ENCODE measurements around the gene FKBP4. TPM values are rescaled to one million over a fixed set of nuclear protein-coding genes. Genes with fewer than 3 reads are reported as not detected.
"Not testable (repeated sequence)": the region's sequence is repeated elsewhere in the genome, so short reads cannot be mapped to it uniquely, and the experiment has no call there.

FKBP4 gene
- total and polyA plus RNA-seq, 9 donors: 25.1 to 55.8 (median 45.5) TPM

DNA sequence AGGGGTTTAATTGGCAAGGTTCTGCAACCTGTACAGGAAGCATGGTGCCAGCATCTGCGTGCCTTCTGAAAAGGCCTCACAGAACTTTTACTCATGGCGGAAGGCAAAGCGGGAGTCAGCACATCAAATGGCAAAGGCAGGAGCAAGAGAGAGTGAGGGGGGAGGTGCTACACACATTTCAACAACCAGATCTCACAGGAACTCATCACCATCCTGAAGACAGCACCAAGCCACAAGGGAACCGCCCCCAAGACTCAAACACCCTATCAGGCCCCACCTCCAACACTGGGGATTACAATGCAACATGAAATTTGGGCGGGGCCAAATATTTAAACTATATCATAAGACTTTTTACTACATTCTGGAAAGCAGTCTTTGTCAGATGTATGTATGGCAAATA is 38.0 kb upstream of the FKBP4 start:
- 80% methylated on average over 1 of the region's 5 CpGs for WGBS (ENCODE audit: insufficient coverage)
- Histone ChIP-seq H3K4me3 (ENCODE audit: low read length) (no peak overlapping the region), H3K9me3 (replicated peaks; ENCODE audit: control insufficient read depth, low read depth, low read length) (peaks cover 3% of the 10 kb centered on the region), H3K27ac (ENCODE audit: low read length) (no peak overlapping the region), H3K27me3 (ENCODE audit: control insufficient read depth, insufficient read depth, low read length) (peaks cover 4% of the 10 kb centered on the region), H3K36me3 (ENCODE audit: control insufficient read depth, insufficient read depth, low read length) (no peaks in the 10 kb centered on the region), H3K4me1 (ENCODE audit: control insufficient read depth, insufficient read depth, low read length) (no peaks in the 10 kb centered on the region)
- DNase-seq: no peak

DNA sequence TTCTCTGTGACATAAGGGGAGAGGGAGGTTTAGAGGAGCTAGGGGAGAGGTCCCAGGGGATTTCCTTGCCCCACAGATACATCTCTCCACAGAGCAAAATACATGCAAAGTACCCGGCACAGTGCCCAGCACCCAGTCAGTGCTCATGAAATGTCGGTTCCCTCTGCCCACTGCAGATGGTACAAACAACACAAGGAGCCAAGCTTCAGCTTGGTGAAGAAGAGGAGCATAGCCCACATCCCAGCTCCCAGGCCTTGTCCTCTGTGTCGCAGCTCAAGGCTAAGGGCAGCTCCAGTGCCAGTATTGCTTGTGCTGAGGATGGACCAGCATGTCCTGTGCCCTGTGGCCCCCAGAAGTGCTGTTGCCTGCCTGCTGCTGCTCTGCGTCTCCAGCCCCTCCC is 35.0 kb upstream of the FKBP4 start:
- Histone ChIP-seq H3K27me3 (ENCODE audit: control insufficient read depth, insufficient read depth, low read length) (no peaks in the 10 kb centered on the region), H3K27ac (ENCODE audit: low read length) (no peak overlapping the region), H3K4me1 (ENCODE audit: control insufficient read depth, insufficient read depth, low read length) (no peaks in the 10 kb centered on the region), H3K4me3 (ENCODE audit: low read length) (no peak overlapping the region), H3K9me3 (replicated peaks; ENCODE audit: control insufficient read depth, low read depth, low read length) (peaks cover 3% of the 10 kb centered on the region), H3K36me3 (ENCODE audit: control insufficient read depth, insufficient read depth, low read length) (no peaks in the 10 kb centered on the region)
- WGBS (ENCODE audit: insufficient coverage): 77% methylated on average over 4 of the region's 4 CpGs
- DNase-seq: no peak

DNA sequence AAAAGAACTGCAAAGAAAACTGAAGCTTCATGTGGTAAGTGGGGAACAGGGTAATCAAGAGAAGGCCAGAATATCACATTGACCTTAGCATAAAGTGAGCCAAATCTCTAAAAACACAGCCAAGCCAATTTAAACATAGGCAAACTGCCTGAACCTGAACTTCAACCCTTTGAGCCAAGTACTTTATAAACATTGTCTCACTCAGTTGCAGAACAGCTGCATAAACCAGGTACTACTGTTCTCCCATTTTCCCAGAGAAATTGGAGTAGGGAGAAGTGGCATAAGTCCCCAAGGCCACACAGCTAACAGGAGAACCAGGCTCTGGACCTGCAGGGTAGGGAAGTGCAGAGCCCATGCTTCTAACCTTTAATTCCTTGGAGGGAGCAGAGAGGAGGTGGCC is 30.4 kb upstream of the FKBP4 start:
- Histone ChIP-seq H3K4me3 (ENCODE audit: low read length) (no peak overlapping the region), H3K27me3 (ENCODE audit: control insufficient read depth, insufficient read depth, low read length) (no peaks in the 10 kb centered on the region), H3K4me1 (ENCODE audit: control insufficient read depth, insufficient read depth, low read length) (no peaks in the 10 kb centered on the region), H3K36me3 (ENCODE audit: control insufficient read depth, insufficient read depth, low read length) (no peaks in the 10 kb centered on the region), H3K27ac (ENCODE audit: low read length) (no peak overlapping the region), H3K9me3 (replicated peaks; ENCODE audit: control insufficient read depth, low read depth, low read length) (no peaks in the 10 kb centered on the region)
- no peak for DNase-seq

DNA sequence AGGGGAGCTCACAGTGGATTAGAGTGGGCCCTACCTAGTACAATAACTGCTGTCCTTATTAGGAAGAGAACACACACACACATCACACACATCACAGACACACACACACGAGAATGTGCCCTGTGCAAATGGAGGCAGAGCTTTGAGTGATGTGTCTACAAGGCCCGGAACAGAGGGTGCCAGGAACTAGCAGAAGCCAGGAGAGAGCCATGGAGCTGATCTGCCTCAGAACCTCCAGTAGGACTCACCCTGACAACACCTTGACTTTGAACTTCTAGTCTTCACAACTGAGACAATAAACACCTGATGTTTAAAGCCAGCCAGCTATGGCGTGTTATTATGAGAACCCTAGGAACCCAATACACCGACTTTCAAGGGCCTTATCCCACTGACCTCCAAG is 29.7 kb upstream of the FKBP4 start:
- H3K36me3 ChIP-seq (ENCODE audit: control insufficient read depth, insufficient read depth, low read length): no peaks in the 10 kb centered on the region
- no peaks in the 10 kb centered on the region for H3K9me3 ChIP-seq (replicated peaks; ENCODE audit: control insufficient read depth, low read depth, low read length)
- no peaks in the 10 kb centered on the region for H3K27me3 ChIP-seq (ENCODE audit: control insufficient read depth, insufficient read depth, low read length)
- H3K27ac ChIP-seq (ENCODE audit: low read length): no peak overlapping the region
- no peaks in the 10 kb centered on the region for H3K4me1 ChIP-seq (ENCODE audit: control insufficient read depth, insufficient read depth, low read length)
- no peak for DNase-seq
- H3K4me3 ChIP-seq (ENCODE audit: low read length): no peak overlapping the region
- 100% methylated on average over 1 of the region's 4 CpGs for WGBS (ENCODE audit: insufficient coverage)

DNA sequence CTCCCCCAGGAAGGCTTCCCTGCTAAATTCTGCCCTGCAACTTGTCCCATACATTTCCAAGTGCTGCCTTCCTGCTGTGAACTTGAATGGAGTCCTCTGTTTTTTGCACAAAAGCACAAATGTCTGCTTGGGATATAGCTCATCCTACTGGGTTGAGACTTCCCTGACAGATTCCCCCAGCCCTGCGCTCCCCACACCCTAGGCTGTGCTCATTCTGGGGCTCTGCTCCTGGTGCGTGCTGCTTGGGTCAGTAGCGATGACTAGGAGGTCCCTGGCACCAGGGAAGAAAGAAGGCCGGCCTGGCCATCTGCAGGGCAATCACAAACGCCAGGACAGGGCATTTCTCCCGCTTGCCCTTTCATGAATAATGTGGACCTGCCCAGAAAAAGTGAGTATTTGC is 29.2 kb upstream of the FKBP4 start:
- WGBS (ENCODE audit: insufficient coverage): 92% methylated on average over 6 of the region's 6 CpGs
- Histone ChIP-seq H3K9me3 (replicated peaks; ENCODE audit: control insufficient read depth, low read depth, low read length) (no peaks in the 10 kb centered on the region), H3K4me1 (ENCODE audit: control insufficient read depth, insufficient read depth, low read length) (no peaks in the 10 kb centered on the region), H3K36me3 (ENCODE audit: control insufficient read depth, insufficient read depth, low read length) (no peaks in the 10 kb centered on the region), H3K4me3 (ENCODE audit: low read length) (no peak overlapping the region), H3K27me3 (ENCODE audit: control insufficient read depth, insufficient read depth, low read length) (no peaks in the 10 kb centered on the region), H3K27ac (ENCODE audit: low read length) (no peak overlapping the region)
- DNase-seq: no peak

DNA sequence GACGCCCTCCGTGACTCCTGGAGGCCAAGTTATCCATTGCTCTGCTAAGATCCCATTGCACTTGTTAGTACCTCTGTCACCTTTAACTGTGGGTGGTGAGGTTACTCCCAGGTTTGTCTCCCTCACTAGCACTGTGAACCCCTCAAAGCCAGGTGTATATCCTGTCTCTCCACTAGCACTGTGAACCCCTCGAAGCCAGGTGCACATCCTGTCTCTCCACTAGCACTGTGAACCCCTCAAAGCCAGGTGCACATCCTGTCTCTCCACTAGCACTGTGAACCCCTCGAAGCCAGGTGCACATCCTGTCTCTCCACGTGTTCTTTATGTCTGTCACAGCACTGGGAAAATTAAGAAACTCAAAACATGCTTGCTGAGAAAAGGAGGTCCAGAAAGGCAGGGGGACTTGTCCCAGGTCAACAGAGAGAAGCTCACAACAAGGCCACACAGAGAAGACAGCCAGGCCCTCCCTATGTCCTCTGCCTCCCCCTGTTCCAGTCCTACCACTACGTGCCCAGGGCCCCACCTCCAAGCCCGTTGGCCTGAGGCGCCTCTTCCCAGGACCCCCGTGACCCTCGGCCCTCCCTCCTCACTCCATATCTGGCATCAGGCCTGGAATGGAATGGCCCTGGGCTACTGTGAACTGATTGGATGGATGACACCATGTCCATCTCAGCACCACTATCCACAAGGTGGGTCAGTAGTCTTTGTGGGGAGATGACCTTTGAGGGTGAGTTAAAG is 26.4 kb upstream of the FKBP4 start:
- no peak for DNase-seq
- Histone ChIP-seq H3K36me3 (ENCODE audit: control insufficient read depth, insufficient read depth, low read length) (no peaks in the 10 kb centered on the region), H3K9me3 (replicated peaks; ENCODE audit: control insufficient read depth, low read depth, low read length) (no peaks in the 10 kb centered on the region), H3K4me3 (ENCODE audit: low read length) (no peak overlapping the region), H3K27me3 (ENCODE audit: control insufficient read depth, insufficient read depth, low read length) (no peaks in the 10 kb centered on the region), H3K4me1 (ENCODE audit: control insufficient read depth, insufficient read depth, low read length) (no peaks in the 10 kb centered on the region), H3K27ac (ENCODE audit: low read length) (no peak overlapping the region)
- 74% methylated on average over 3 of the region's 10 CpGs for WGBS (ENCODE audit: insufficient coverage)

DNA sequence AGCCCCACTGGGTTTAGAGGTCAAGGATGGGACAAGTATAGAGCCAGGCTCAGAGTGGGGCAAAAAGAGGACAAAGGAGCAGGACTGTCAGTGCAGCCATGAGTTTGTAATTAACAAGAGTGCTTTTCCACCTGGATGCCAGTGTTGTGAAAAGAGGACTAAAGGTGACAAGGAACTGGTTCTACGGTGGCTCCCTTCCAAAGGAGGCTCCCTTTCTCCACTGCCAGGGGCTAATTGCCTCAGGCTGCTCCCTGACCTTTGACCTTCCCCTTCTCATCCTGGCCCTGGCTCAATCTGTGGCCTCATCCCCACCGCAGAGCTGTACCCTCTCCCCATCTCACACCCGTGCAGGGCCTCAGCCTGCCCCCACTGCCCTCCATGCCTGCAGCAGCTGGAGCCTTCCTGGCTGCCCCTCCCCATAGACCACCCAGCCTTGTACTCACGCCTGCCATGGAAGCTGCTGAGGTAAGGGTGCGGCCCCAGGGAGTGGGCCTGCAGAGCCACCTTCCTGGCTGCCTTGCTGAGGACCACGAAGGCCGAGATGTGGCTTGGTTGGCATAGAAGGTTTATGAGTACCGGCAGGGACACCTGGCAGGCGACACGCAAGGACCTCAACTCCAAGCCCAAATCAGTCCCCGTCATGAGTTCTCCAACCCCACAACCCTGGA is 24.8 kb upstream of the FKBP4 start:
- H3K9me3 ChIP-seq (replicated peaks; ENCODE audit: control insufficient read depth, low read depth, low read length): no peaks in the 10 kb centered on the region
- H3K4me1 ChIP-seq (ENCODE audit: control insufficient read depth, insufficient read depth, low read length): no peaks in the 10 kb centered on the region
- no peak overlapping the region for H3K4me3 ChIP-seq (ENCODE audit: low read length)
- H3K36me3 ChIP-seq (ENCODE audit: control insufficient read depth, insufficient read depth, low read length): no peaks in the 10 kb centered on the region
- H3K27ac ChIP-seq (ENCODE audit: low read length): no peak overlapping the region
- no peak for DNase-seq
- WGBS (ENCODE audit: insufficient coverage): 62% methylated on average over 8 of the region's 11 CpGs
- H3K27me3 ChIP-seq (ENCODE audit: control insufficient read depth, insufficient read depth, low read length): no peaks in the 10 kb centered on the region

DNA sequence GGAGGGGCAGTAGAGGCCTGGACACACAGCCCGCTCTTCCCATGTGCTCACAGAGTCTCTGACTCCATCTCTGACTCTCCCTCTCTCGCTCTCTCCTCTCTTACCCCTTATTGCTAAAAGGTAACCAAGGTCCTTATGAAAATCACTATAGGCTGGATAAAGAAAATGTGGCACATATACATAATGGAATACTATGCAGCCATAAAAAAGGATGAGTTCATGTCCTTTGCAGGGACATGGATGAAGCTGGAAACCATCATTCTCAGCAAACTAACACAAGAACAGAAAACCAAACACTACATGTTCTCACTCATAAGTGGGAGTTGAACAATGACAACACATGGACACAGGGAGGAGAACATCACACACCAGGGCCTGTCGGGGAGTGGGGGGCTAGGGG is 24.2 kb upstream of the FKBP4 start:
- not testable (repeated sequence) for H3K36me3 ChIP-seq (ENCODE audit: control insufficient read depth, insufficient read depth, low read length); DNase-seq; H3K27ac ChIP-seq (ENCODE audit: low read length); H3K9me3 ChIP-seq (replicated peaks; ENCODE audit: control insufficient read depth, low read depth, low read length); H3K27me3 ChIP-seq (ENCODE audit: control insufficient read depth, insufficient read depth, low read length); H3K4me3 ChIP-seq (ENCODE audit: low read length); H3K4me1 ChIP-seq (ENCODE audit: control insufficient read depth, insufficient read depth, low read length)
- no CpG with 5 or more reads among the region's 3 CpGs for WGBS (ENCODE audit: insufficient coverage)

DNA sequence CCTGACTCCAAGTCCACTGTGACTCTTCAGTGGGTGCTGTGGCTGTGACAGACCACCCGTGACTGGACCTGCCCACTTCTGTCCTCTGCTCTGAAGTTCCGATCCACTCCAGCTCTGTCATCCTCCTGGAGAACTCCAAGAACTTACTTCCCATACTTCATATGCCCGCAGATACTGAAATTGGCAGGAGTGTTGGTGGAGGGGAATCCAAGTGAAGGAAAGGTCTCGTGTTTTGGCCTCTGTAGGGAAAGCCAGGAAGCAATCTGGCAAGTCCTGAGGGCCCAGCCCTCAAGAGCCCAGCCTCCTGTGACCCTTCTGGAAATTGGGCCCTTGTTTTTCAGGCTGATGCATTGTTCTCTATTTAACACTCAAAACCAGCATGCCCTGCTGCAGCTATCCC is 22.4 kb upstream of the FKBP4 start:
- no peaks in the 10 kb centered on the region for H3K36me3 ChIP-seq (ENCODE audit: control insufficient read depth, insufficient read depth, low read length)
- 50% methylated on average over 2 of the region's 4 CpGs for WGBS (ENCODE audit: insufficient coverage)
- H3K9me3 ChIP-seq (replicated peaks; ENCODE audit: control insufficient read depth, low read depth, low read length): no peaks in the 10 kb centered on the region

DNA sequence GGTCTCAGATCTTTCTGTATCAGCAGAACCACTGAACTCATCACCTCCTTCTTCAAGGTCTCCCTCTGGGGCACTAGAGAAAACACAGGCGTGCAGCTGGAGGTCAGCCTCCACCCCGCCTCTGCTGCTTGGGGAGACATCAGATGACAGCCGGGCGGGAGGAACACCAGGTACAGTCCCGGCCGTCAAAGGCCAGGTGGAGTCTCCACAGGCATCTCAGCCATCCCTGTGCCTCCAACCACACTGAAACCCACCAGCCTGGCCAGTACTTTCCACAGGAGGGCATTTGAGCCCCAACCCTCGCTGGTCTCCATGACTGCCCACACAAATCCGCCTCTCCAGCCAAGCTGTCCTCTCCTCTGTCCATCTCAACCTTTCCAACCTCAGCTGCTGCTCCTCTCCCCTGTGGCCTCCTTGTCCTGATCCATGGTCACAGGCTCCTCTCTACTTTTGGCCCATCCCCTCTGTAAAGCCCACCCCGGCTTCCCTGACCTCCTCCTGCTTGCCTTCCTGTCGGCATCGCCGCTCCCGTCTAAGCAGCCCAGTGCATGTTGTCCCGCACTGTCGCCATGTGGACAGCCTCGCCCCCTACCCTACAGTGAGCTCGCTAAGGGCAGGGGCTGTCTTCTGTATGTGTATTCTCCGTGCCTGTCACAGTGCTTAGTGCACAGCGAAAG is 21.4 kb upstream of the FKBP4 start:
- Histone ChIP-seq H3K4me3 (ENCODE audit: low read length) (no peak overlapping the region), H3K36me3 (ENCODE audit: control insufficient read depth, insufficient read depth, low read length) (no peaks in the 10 kb centered on the region), H3K27ac (ENCODE audit: low read length) (no peak overlapping the region), H3K9me3 (replicated peaks; ENCODE audit: control insufficient read depth, low read depth, low read length) (no peaks in the 10 kb centered on the region), H3K27me3 (ENCODE audit: control insufficient read depth, insufficient read depth, low read length) (peaks cover 2% of the 10 kb centered on the region), H3K4me1 (ENCODE audit: control insufficient read depth, insufficient read depth, low read length) (no peaks in the 10 kb centered on the region)
- 63% methylated on average over 10 of the region's 19 CpGs for WGBS (ENCODE audit: insufficient coverage)
- DNase-seq: no peak

More for the DNA sequence above, 22.4 kb upstream of the FKBP4 start:
- Histone ChIP-seq H3K27me3 (ENCODE audit: control insufficient read depth, insufficient read depth, low read length) (peaks cover 2% of the 10 kb centered on the region), H3K27ac (ENCODE audit: low read length) (no peak overlapping the region), H3K4me3 (ENCODE audit: low read length) (no peak overlapping the region), H3K4me1 (ENCODE audit: control insufficient read depth, insufficient read depth, low read length) (no peaks in the 10 kb centered on the region)
- DNase-seq: no peak
